PC-9 (cell line): Measurements from ENCODE around the gene CADM2.

Source experiments
- CTCF ChIP-seq: fragments of 200-600 bp; sonication (generic); conservative IDR thresholded peaks from 2 replicates; pipeline ENCODE4 v1.6.1; 2017; ENCODE audit warnings: mixed run types, antibody characterized with exemption, mild to moderate bottlenecking, moderate library complexity
- EZH2 ChIP-seq: fragments of 200-600 bp; sonication (generic); IDR thresholded peaks from 2 replicates; pipeline ENCODE4 v1.8.0; 2017; ENCODE audit warnings: antibody characterized with exemption, low read depth

GRCh38 chr3:84980011-84980410 is 21.2 kb downstream of the CADM2 start:
- TF ChIP-seq CTCF = no peak
- no peak for TF ChIP-seq EZH2
